NCI-H128 (cell line): ENCODE data around the gene RELL2.

ENCODE experiments used
- DNase-seq: peaks from one replicate; lab custom pipeline; 2025; ENCODE audit not compliant: unreplicated experiment; lab: John Stamatoyannopoulos, UW

Gene RELL2

DNA sequence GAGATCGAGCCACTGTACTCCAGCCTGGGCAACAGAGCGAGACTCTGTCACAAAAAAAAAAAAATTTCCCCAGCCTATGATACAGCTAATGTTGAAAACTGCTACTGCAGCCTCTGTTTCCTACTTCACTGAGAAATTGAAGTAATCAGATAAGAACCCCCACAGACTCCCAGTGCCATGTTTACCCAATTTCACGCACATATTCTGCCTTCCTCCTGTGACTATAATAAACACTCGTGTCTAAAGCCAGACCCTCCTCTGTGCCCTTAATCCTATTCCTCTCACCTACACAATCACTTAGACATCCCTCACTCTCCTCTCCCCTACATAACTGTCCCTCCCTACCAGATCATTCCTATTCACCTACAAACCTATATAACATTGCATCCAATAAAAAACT lies 38.9 kb downstream of the RELL2 start:
- no peak for DNase-seq

DNA sequence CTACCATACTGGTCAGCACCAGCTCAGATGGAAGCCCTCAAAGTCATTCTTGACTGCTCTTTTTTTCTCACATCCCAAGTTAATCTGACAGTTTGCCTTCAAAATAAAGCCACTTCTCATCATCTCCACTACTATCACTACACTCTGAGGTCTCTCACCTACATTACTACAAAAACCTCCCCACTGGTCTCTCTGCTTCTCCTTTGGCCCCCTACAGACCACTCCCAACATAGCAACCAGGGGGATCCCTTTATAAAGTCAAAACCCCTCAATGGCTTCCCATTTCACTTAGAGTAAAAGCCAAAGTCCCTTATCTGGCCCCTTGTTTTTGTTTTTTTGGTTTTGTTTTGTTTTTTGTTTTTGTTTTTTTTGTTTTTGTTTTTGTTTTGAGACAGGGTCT lies 40.6 kb downstream of the RELL2 start:
- DNase-seq, result no peak

DNA sequence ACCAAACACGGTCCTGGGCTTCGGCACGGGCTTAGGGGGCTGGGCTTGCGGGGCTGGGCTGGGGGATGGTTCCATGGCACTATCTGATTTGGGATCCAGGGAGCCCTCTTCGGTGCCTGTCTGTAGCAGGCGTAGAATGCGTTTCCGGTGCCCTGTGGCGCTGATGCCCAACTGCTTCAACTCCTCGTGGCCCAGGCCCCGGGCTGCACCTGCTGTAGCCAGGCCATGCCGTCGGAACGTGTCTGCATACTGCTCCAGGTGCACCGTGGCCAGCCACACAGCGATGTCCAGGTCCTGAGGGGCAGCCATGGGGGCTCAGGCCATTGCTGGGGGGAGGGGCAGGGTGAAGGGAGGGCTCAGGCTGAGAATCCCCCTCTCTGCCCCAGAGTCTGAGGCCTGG lies 43.4 kb downstream of the RELL2 start:
- DNase-seq, result no peak

DNA sequence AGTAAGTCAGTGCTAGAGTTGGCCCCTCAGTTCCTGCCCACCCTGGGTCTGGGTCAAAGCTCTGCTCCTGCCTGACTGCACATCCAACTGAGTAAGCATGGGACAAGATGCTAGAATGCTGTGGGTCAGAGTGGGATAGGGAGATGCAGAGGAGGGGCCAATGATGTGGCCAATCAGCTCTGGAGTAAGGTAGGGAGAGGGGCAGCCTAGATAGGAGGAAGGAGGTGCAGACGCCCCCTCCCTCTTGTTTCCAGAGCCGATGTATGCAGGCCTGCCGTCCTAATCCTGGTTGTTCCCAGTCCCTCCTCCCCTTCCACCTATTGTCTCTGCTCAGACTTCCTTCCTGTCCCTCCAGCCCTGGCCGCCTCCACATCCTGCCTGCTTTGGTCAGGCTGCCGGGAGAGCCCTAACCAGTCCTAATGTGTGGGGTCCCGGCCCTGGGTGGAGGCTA lies 44.0 kb downstream of the RELL2 start:
- no peak for DNase-seq

DNA sequence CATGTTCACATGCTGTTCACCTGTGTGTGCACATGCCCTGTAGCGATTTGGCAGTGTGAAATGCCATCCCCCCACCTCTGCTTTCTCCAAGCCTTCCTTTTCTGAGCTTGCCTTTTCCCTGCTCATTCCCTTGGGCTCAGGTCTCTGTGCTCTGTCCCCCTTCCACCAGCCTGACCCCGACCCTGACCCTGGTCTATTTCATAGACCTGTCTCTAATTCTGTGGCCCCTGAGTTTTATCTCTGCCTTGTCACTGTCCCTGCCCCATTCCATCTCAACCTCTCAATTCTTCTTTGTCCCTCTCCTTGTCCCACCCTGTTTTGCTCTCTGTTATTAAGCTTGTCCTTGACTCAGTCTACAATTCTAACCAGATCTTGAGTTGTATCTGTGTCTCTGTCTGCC lies 44.5 kb downstream of the RELL2 start:
- DNase-seq, result no peak

- DNase-seq, result no peak
These were observed 45.2 kb downstream of the RELL2 start, which contains the start of gene ARAP3 for GRCh38 chr5:141681695-141682641. ARAP3 (minus strand) TSS chr5:141682230; CDS start chr5:141680486, 1,744 bp downstream.

- no peak for DNase-seq
These were observed 46.9 kb downstream of the RELL2 start for GRCh38 chr5:141683596-141684141.

GRCh38 chr5:141685591-141685990 lies 48.8 kb downstream of the RELL2 start:
- no peak for DNase-seq

- no peak for DNase-seq
These were observed 50.0 kb downstream of the RELL2 start for GRCh38 chr5:141686648-141687416.
